ENCODE results near the gene IL12RB2. TPM values are rescaled to one million over a fixed set of nuclear protein-coding genes. Genes with fewer than 3 reads are reported as not detected.

IL12RB2 gene
- total and polyA plus RNA-seq, 2 experiments from 2014 or later = 0.79 to 1.7 TPM

DNA sequence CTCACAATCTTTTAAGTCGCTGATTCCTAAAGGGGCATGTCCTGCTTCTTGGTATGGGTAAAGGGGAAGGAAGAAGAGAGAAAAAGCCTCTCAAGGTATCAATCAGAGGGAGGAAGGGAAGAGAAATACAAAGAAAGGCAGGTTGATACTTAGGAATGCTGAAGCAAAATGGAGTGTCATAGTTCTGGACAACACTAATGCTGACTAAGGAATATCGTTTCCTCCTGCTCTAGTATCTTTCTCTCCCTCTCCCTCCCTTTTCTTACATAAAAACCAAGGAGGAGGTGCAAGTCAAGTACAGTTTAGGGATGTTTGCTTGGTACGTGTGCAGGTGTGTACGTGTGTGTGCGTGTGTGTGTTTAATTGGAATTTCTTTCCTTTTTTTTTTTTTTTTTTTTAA, 44.9 kb upstream of the IL12RB2 start:
- no peak for DNase-seq (ENCODE audit: low spot score)
- Histone ChIP-seq H3K4me2 (peak overlapping the region; percentile 39; the same call in 1 of the 2 replicates), H3K27ac (ENCODE audit: low read depth) (no peak overlapping the region), H3K9me2 (ENCODE audit: insufficient read depth) (no peaks in the 10 kb centered on the region), H2AFZ (peak overlapping the region; percentile 64), H3K4me1 (ENCODE audit: insufficient read depth) (peaks cover 50% of the 10 kb centered on the region), H3F3A (replicated peaks; ENCODE audit: low read depth) (no peaks in the 10 kb centered on the region), H3K27me3 (ENCODE audit: insufficient read depth) (no peaks in the 10 kb centered on the region), H3K36me3 (ENCODE audit: insufficient read depth) (no peaks in the 10 kb centered on the region), H3K4me3 (no peak overlapping the region), H3K79me2 (replicated peaks; ENCODE audit: insufficient read depth) (no peaks in the 10 kb centered on the region), H4K20me1 (replicated peaks; ENCODE audit: insufficient read depth) (no peaks in the 10 kb centered on the region)
- Mint-ChIP-seq H3K4me3 (no peak overlapping the region), H3K4me1 (peaks cover 50% of the 10 kb centered on the region), H3K27ac (0 out of 2 replicates have a peak overlapping the region, but pooled peaks have one; percentile 1), H3K36me3 (ENCODE audit: low read depth) (no peaks in the 10 kb centered on the region), H3K9me3 (no peaks in the 10 kb centered on the region), H3K27me3 (ENCODE audit: insufficient read depth, low read depth, poor library complexity) (peaks cover 4% of the 10 kb centered on the region)
- no peak for ATAC-seq
- no peak for TF ChIP-seq JUNB (IDR thresholded peaks at IDR 0.05; ENCODE audit: unreplicated experiment)
- TF ChIP-seq EZH2phosphoT487 (IDR thresholded peaks at IDR 0.05; ENCODE audit: unreplicated experiment) = no peak
- no peak for TF ChIP-seq NANOG (IDR thresholded peaks at IDR 0.05; ENCODE audit: borderline replicate concordance)
- no peak for TF ChIP-seq ZNF114 (CRISPR knock-in tag; IDR thresholded peaks at IDR 0.05)
- TF ChIP-seq CREB1 (CRISPR knock-in tag; IDR thresholded peaks at IDR 0.05; ENCODE audit: low read depth) = no peak
- TF ChIP-seq POLR2AphosphoS5 (IDR thresholded peaks at IDR 0.05; ENCODE audit: low read depth) = no peak
- TF ChIP-seq, protein P1, sequence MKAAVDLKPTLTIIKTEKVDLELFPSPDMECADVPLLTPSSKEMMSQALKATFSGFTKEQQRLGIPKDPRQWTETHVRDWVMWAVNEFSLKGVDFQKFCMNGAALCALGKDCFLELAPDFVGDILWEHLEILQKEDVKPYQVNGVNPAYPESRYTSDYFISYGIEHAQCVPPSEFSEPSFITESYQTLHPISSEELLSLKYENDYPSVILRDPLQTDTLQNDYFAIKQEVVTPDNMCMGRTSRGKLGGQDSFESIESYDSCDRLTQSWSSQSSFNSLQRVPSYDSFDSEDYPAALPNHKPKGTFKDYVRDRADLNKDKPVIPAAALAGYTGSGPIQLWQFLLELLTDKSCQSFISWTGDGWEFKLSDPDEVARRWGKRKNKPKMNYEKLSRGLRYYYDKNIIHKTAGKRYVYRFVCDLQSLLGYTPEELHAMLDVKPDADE (IDR thresholded peaks at IDR 0.05) = no peak
- TF ChIP-seq STAT1 (IDR thresholded peaks at IDR 0.05; ENCODE audit: unreplicated experiment) = no peak
- no peak for TF ChIP-seq CTCF (conservative IDR thresholded peaks at IDR 0.05; ENCODE audit: low read depth in 2 of 2)
- TF ChIP-seq ZNF331 (CRISPR knock-in tag; IDR thresholded peaks at IDR 0.05; ENCODE audit: low read depth) = no peak
- no peak for TF ChIP-seq EZH2 (IDR thresholded peaks at IDR 0.05; ENCODE audit: low read depth, unreplicated experiment)
- TF ChIP-seq, protein P2, sequence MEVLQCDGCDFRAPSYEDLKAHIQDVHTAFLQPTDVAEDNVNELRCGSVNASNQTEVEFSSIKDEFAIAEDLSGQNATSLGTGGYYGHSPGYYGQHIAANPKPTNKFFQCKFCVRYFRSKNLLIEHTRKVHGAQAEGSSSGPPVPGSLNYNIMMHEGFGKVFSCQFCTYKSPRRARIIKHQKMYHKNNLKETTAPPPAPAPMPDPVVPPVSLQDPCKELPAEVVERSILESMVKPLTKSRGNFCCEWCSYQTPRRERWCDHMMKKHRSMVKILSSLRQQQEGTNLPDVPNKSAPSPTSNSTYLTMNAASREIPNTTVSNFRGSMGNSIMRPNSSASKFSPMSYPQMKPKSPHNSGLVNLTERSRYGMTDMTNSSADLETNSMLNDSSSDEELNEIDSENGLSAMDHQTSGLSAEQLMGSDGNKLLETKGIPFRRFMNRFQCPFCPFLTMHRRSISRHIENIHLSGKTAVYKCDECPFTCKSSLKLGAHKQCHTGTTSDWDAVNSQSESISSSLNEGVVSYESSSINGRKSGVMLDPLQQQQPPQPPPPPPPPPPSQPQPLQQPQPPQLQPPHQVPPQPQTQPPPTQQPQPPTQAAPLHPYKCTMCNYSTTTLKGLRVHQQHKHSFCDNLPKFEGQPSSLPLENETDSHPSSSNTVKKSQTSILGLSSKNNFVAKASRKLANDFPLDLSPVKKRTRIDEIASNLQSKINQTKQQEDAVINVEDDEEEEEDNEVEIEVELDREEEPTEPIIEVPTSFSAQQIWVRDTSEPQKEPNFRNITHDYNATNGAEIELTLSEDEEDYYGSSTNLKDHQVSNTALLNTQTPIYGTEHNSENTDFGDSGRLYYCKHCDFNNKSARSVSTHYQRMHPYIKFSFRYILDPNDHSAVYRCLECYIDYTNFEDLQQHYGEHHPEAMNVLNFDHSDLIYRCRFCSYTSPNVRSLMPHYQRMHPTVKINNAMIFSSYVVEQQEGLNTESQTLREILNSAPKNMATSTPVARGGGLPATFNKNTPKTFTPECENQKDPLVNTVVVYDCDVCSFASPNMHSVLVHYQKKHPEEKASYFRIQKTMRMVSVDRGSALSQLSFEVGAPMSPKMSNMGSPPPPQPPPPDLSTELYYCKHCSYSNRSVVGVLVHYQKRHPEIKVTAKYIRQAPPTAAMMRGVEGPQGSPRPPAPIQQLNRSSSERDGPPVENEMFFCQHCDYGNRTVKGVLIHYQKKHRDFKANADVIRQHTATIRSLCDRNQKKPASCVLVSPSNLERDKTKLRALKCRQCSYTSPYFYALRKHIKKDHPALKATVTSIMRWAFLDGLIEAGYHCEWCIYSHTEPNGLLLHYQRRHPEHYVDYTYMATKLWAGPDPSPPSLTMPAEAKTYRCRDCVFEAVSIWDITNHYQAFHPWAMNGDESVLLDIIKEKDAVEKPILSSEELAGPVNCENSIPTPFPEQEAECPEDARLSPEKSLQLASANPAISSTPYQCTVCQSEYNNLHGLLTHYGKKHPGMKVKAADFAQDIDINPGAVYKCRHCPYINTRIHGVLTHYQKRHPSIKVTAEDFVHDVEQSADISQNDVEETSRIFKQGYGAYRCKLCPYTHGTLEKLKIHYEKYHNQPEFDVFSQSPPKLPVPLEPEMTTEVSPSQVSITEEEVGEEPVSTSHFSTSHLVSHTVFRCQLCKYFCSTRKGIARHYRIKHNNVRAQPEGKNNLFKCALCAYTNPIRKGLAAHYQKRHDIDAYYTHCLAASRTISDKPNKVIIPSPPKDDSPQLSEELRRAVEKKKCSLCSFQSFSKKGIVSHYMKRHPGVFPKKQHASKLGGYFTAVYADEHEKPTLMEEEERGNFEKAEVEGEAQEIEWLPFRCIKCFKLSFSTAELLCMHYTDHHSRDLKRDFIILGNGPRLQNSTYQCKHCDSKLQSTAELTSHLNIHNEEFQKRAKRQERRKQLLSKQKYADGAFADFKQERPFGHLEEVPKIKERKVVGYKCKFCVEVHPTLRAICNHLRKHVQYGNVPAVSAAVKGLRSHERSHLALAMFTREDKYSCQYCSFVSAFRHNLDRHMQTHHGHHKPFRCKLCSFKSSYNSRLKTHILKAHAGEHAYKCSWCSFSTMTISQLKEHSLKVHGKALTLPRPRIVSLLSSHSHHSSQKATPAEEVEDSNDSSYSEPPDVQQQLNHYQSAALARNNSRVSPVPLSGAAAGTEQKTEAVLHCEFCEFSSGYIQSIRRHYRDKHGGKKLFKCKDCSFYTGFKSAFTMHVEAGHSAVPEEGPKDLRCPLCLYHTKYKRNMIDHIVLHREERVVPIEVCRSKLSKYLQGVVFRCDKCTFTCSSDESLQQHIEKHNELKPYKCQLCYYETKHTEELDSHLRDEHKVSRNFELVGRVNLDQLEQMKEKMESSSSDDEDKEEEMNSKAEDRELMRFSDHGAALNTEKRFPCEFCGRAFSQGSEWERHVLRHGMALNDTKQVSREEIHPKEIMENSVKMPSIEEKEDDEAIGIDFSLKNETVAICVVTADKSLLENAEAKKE (CRISPR knock-in tag; IDR thresholded peaks at IDR 0.05) = no peak
- TF ChIP-seq REST (IDR thresholded peaks at IDR 0.05; ENCODE audit: unreplicated experiment) = no peak
